H1 (cell line): ENCODE data around the gene NMUR1. TPM values are rescaled to one million over a fixed set of nuclear protein-coding genes. Genes with fewer than 3 reads are reported as not detected.

Source experiments
- CEBPB ChIP-seq: IDR thresholded peaks from 2 replicates; pipeline ENCODE4 v1.6.1; 2012; ENCODE audit warnings: low read depth, low read length
- EP300 ChIP-seq, 2 experiments: IDR thresholded peaks; 1 replicate in 1 of 2; 2 replicates in 1 of 2; pipeline ENCODE4 v1.6.1; 2011 to 2012; ENCODE audit warnings: low read depth in 2 of 2, low read length in 2 of 2, mild to moderate bottlenecking in 2 of 2, borderline replicate concordance in 1 of 2, inconsistent platforms in 1 of 2, moderate library complexity in 1 of 2
- GTF2F1 ChIP-seq: IDR thresholded peaks from 2 replicates; pipeline ENCODE4 v1.6.1; 2012; ENCODE audit warnings: low read depth, low read length, improper control_type of control experiment, borderline replicate concordance
- NRF1 ChIP-seq: IDR thresholded peaks from 2 replicates; pipeline ENCODE4 v1.6.1; 2011; ENCODE audit warnings: mild to moderate bottlenecking, low read depth, low read length, improper control_type of control experiment
- SAP30 ChIP-seq: fragments of 300-600 bp; sonication (generic); IDR thresholded peaks from 2 replicates; pipeline ENCODE4 v1.7.1; 2012; ENCODE audit warnings: low read length, moderate library complexity, mild to moderate bottlenecking, inconsistent platforms; ENCODE audit not compliant: insufficient read depth, insufficient replicate concordance
- SIN3A ChIP-seq, 2 experiments: IDR thresholded peaks in 1 of 2; conservative IDR thresholded peaks in 1 of 2; 2 replicates each; pipeline ENCODE4 v1.6.1; 2011 to 2012; ENCODE audit warnings: low read length in 2 of 2, improper control_type of control experiment in 1 of 2, low read depth in 1 of 2, mild to moderate bottlenecking in 1 of 2
- TAF1 ChIP-seq: IDR thresholded peaks from 2 replicates; pipeline ENCODE4 v1.6.1; 2011; ENCODE audit warnings: mild to moderate bottlenecking, low read depth, low read length
- polyA plus RNA-seq, 7 experiments: library from polyadenylated mRNA; depleted of rRNA in 3 of 7; stranded (reverse) in 5 of 7; unstranded in 2 of 7; fragments of >200 nt in 5 of 7; fragments of 200-250 nt in 2 of 7; gene quantifications; 1 replicate in 5 of 7; 2 replicates in 1 of 7; 4 replicates in 1 of 7; pipeline versions ENCODE4 v1.2.1 to v1.2.3, GENCODE V29; 2011 to 2013; ENCODE audit warnings: missing spikeins in 2 of 7, mixed read lengths in 2 of 7
- total RNA-seq: library from RNA; stranded (reverse); fragmentation: NEBNext Ultra II Directional; extraction: Animal tissue kit (Norgen Biotek cat#: 25700); gene quantifications from 2 replicates; pipeline ENCODE4 v1.2.1, GENCODE V29; 2021
- TF ChIP-seq, protein P1 (sequence below): IDR thresholded peaks from 2 replicates; pipeline ENCODE4 v1.6.1; 2012; ENCODE audit warnings: inconsistent platforms

Gene NMUR1
- total and polyA plus RNA-seq, 2 of the 8 experiments (the other 6 are each of a cell fraction or from before 2014, with no cell fraction given): 0.56 to 1.5 TPM

DNA sequence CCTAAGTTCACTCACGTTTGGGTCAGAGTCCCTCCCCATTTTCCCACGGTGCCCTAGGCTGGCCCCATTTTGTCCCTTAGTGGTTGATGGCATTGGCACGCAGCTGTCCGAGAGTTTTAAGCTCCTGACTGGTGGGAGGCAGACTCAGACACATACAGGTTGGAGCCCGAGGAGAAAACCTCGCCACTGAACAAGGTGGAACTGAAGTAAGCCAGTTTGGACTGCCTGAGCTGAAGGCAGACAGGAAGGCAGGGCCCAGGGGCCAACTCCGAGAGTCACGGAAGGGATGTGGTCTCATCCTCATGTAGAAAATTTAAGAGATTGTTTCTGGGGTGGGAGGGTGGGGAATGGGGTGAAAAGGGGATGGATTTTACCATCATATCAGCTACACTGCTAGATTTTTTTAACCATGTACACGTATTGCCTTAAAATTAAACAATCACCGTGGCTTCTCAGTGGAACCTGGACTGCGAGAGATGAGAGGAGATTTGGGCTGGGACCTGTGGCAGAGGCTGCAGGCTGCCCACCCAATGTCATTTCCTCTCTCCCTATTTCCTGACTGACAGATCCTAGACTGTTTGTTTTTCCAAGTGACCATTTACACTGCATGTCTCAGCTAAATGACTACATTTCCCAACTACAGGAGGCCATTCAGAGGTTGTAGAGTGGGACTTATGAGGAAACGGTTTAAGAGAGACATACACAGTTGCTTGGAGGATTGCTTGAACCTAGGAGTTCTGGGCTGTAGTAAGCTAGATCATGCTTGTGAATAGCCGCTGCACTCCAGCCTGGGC, 19.4 kb upstream of the NMUR1 start (continued):
- no peak for TF ChIP-seq GTF2F1
- TF ChIP-seq EP300 (IDR thresholded peaks at IDR 0.05; ENCODE audit: borderline replicate concordance in 1 of 2, low read depth in 2 of 2, low read length in 2 of 2): no peak
- no peak for TF ChIP-seq SIN3A (conservative IDR thresholded peaks at IDR 0.05 in 1 of 2, IDR thresholded peaks at IDR 0.05 in 1 of 2; ENCODE audit: low read depth in 1 of 2, low read length in 2 of 2)
- no peak for TF ChIP-seq SAP30
- no peak for TF ChIP-seq CEBPB
- TF ChIP-seq, protein P1, sequence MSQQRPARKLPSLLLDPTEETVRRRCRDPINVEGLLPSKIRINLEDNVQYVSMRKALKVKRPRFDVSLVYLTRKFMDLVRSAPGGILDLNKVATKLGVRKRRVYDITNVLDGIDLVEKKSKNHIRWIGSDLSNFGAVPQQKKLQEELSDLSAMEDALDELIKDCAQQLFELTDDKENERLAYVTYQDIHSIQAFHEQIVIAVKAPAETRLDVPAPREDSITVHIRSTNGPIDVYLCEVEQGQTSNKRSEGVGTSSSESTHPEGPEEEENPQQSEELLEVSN: no peak
- no peak for TF ChIP-seq NRF1
- no peak for TF ChIP-seq TAF1
